Ovary (tissue), 9 donors: ENCODE measurements around the gene KBTBD12. TPM values are rescaled to one million over a fixed set of nuclear protein-coding genes. Genes with fewer than 3 reads are reported as not detected.

Experiments used
- DNase-seq, 5 donors: peaks; one replicate each; pipeline ENCODE4 v3.0.0-alpha.2; 2019 to 2020
- H3K27ac ChIP-seq, 2 donors: fragments of 200-600 bp; one replicate each; pipeline versions ENCODE4 v1.5.1 to v1.8.0; 2019 to 2022
- H3K27me3 ChIP-seq: fragments of 200-600 bp; one replicate; pipeline ENCODE4 v1.8.0; 2022
- H3K36me3 ChIP-seq: fragments of 200-600 bp; sonication (generic); one replicate; pipeline ENCODE4 v1.5.1; 2019
- H3K4me1 ChIP-seq: one replicate; pipeline ENCODE4 v1.8.1; 2013; ENCODE audit warnings: mild to moderate bottlenecking, moderate library complexity; ENCODE audit not compliant: insufficient read depth
- H3K4me3 ChIP-seq: fragments of 200-600 bp; sonication (generic); one replicate; pipeline ENCODE4 v1.5.1; 2017
- H3K9me3 ChIP-seq, 2 donors: fragments of 200-600 bp in 1 of 2; sonication (generic) in 1 of 2; one replicate each; pipeline versions ENCODE4 v1.5.1 to v1.8.1; 2013 to 2019; ENCODE audit warnings: mild to moderate bottlenecking in 1 of 2, moderate library complexity in 1 of 2
- CTCF ChIP-seq, 3 donors: fragments of 450-650 bp in 2 of 3; fragments of 200-600 bp in 1 of 3; IDR thresholded peaks; one replicate each; pipeline versions ENCODE4 v1.5.1 to v1.8.0; 2016 to 2022; ENCODE audit warnings: antibody characterized with exemption in 3 of 3, mild to moderate bottlenecking in 1 of 3
- EP300 ChIP-seq: sonication (generic); formaldehyde crosslinking; IDR thresholded peaks from one replicate; pipeline ENCODE4 v1.6.1; 2017; ENCODE audit warnings: antibody characterized with exemption
- POLR2A ChIP-seq: fragments of 450-650 bp; IDR thresholded peaks from one replicate; pipeline ENCODE4 v1.6.1; 2017; ENCODE audit warnings: antibody characterized with exemption, mild to moderate bottlenecking, moderate library complexity
- WGBS, 3 donors: extraction: QIAGEN DNeasy Blood & Tissue Kit in 1 of 3; methylation state at CpG; one replicate each; pipeline versions ENCODE4 v1.1.5 to v1.1.7; 2013 to 2017; 5-methylcytosine and 5-hydroxymethylcytosine counted together
- intact Hi-C, 4 donors: fragments of 100-400 bp; cut with DNase I; formaldehyde crosslinking; loops; one replicate each; pipeline versions ENCODE4 v1.11.0 to v1.15.1; 2022 to 2023
- polyA plus RNA-seq, 2 donors: library from polyadenylated mRNA; stranded (reverse); fragments of 200-250 nt in 1 of 2; fragments of 350-450 nt in 1 of 2; fragmentation: Illumina TruSeq in 1 of 2; extraction: RNeasy Lipid Tissue Mini Kit (QIAGEN cat#74804) in 1 of 2; gene quantifications; one replicate each; pipeline ENCODE4 v1.2.3, GENCODE V29; 2013 to 2014
- total RNA-seq, 7 donors: library from RNA; depleted of rRNA in 2 of 7; stranded (reverse); fragments of >200 nt in 2 of 7; fragmentation: NEBNext Ultra II Directional in 3 of 7; extraction: Animal tissue kit (Norgen Biotek cat#: 25700) in 3 of 7; gene quantifications; one replicate each; pipeline versions ENCODE4 v1.1.0 to v1.2.4, GENCODE V29; 2016 to 2023
- donor health status: DM: no; HTN: no; CAD: no; lungs with moderate emphysema.
- donor health status: DM: no; HTN: no; CAD: no.
- donor health status: Bipolar disorder and iron deficiency.
- donor health status: DM: yes; HTN: yes; CAD: no.
- donor health status: DM: no; HTN: no; CAD: no.
- donor health status: DM: yes; HTN: yes; CAD: no.

KBTBD12 gene
- total and polyA plus RNA-seq, 9 donors, result 0.12 to 1.1 (median 0.42) TPM; not detected in 2

- Histone ChIP-seq H3K4me1 (no peaks in the 10 kb centered on the region), H3K4me3 (no peak overlapping the region), H3K27ac (no peak overlapping the region), H3K9me3 (no peaks in the 10 kb centered on the region), H3K27me3 (no peaks in the 10 kb centered on the region), H3K36me3 (no peaks in the 10 kb centered on the region)
- intact Hi-C loops, result no loop called here
- WGBS, 3 donors, result 30 to 35% (median 32%) methylated on average over 29 to 30 of the region's 30 CpGs
- TF ChIP-seq CTCF (IDR thresholded peaks at IDR 0.05) (no peak), EP300 (no peak), POLR2A (no peak)
- no peak for DNase-seq
Measured at GRCh38 chr3:128006061-128007032, 91.3 kb downstream of the KBTBD12 start.

- no peaks in the 10 kb centered on the region for H3K27me3 ChIP-seq
- no peak for DNase-seq
Measured at GRCh38 chr3:128007033-128007424, 92.0 kb downstream of the KBTBD12 start.

GRCh38 chr3:128009952-128010846 lies 95.2 kb downstream of the KBTBD12 start:
- no peak for DNase-seq
- Histone ChIP-seq H3K4me1 (no peaks in the 10 kb centered on the region), H3K4me3 (no peak overlapping the region), H3K27me3 (no peaks in the 10 kb centered on the region), H3K27ac (no peak overlapping the region), H3K9me3 (no peaks in the 10 kb centered on the region), H3K36me3 (no peaks in the 10 kb centered on the region)
- TF ChIP-seq POLR2A (no peak), CTCF (IDR thresholded peaks at IDR 0.05) (no peak)
- 87 to 89% (median 88%) methylated on average over 12 of the region's 12 CpGs for WGBS, 3 donors
- intact Hi-C loops, result no loop called here

More at GRCh38 chr3:128007033-128007424, 92.0 kb downstream of the KBTBD12 start:
- no peaks in the 10 kb centered on the region for H3K9me3 ChIP-seq
- no peak overlapping the region for H3K27ac ChIP-seq
- H3K4me3 ChIP-seq, result no peak overlapping the region
- TF ChIP-seq POLR2A (no peak), CTCF (IDR thresholded peaks at IDR 0.05) (no peak), EP300 (no peak)
- intact Hi-C loops, result no loop called here
- 28 to 44% (median 40%) methylated on average over 11 of the region's 11 CpGs for WGBS, 3 donors
- no peaks in the 10 kb centered on the region for H3K36me3 ChIP-seq
- no peaks in the 10 kb centered on the region for H3K4me1 ChIP-seq

- Histone ChIP-seq H3K27ac (no peak overlapping the region), H3K27me3 (no peaks in the 10 kb centered on the region), H3K9me3 (no peaks in the 10 kb centered on the region), H3K4me3 (no peak overlapping the region), H3K4me1 (no peaks in the 10 kb centered on the region), H3K36me3 (no peaks in the 10 kb centered on the region)
- TF ChIP-seq CTCF (IDR thresholded peaks at IDR 0.05) (no peak), POLR2A (no peak), EP300 (no peak)
- DNase-seq, result no peak
- 9 to 12% (median 10%) methylated on average over 12 of the region's 12 CpGs for WGBS, 3 donors
- intact Hi-C loops, result no loop called here
Measured at GRCh38 chr3:128011140-128011539, 96.1 kb downstream of the KBTBD12 start.
